Right lobe of liver (tissue), 6 donors: ENCODE data around the gene LYSMD3. TPM values are rescaled to one million over a fixed set of nuclear protein-coding genes. Genes with fewer than 3 reads are reported as not detected.

Experiments used
- ATAC-seq, 4 donors: fragments of 200-7000 bp; cut with Tn5 transposase; one replicate each; pipeline ENCODE4 v1.9.1; 2020; ENCODE audit warnings: mild to moderate bottlenecking in 4 of 4, moderate library complexity in 4 of 4
- DNase-seq, 3 donors: peaks; one replicate each; pipeline ENCODE4 v3.0.0-alpha.2; 2020
- H3K27ac ChIP-seq, 3 donors: fragments of 200-600 bp; one replicate each; pipeline ENCODE4 v1.8.0; 2022
- H3K27me3 ChIP-seq, 2 donors: fragments of 200-600 bp; one replicate each; pipeline ENCODE4 v1.8.0; 2022
- H3K36me3 ChIP-seq, 4 donors: fragments of 200-600 bp; sonication (generic) in 1 of 4; one replicate each; pipeline versions ENCODE4 v1.5.1 to v1.8.0; 2017 to 2022; ENCODE audit warnings: control low read depth in 1 of 4
- H3K4me1 ChIP-seq, 4 donors: fragments of 200-600 bp; sonication (generic) in 1 of 4; one replicate each; pipeline versions ENCODE4 v1.5.1 to v1.8.0; 2017 to 2022; ENCODE audit warnings: control low read depth in 1 of 4
- H3K4me3 ChIP-seq, 3 donors: fragments of 200-600 bp; one replicate each; pipeline ENCODE4 v1.8.0; 2022
- H3K9me3 ChIP-seq, 4 donors: fragments of 200-600 bp; sonication (generic) in 1 of 4; one replicate each; pipeline versions ENCODE4 v1.5.1 to v1.8.0; 2017 to 2022; ENCODE audit warnings: control low read depth in 1 of 4
- CTCF ChIP-seq, 4 donors: fragments of 200-600 bp in 3 of 4; fragments of 450-650 bp in 1 of 4; IDR thresholded peaks; one replicate each; pipeline versions ENCODE4 v1.5.1 to v1.8.0; 2016 to 2022; ENCODE audit warnings: antibody characterized with exemption in 4 of 4, mild to moderate bottlenecking in 2 of 4
- POLR2A ChIP-seq: fragments of 450-650 bp; IDR thresholded peaks from one replicate; pipeline ENCODE4 v1.6.1; 2017; ENCODE audit warnings: antibody characterized with exemption, mild to moderate bottlenecking
- WGBS: methylation state at CpG from one replicate; pipeline ENCODE4 v1.1.6; 2018; ENCODE audit warnings: low coverage, low lambda C conversion rate; ENCODE audit not compliant: insufficient coverage; ENCODE audit errors: missing lambda C conversion rate; 5-methylcytosine and 5-hydroxymethylcytosine counted together
- intact Hi-C, 2 donors: fragments of 100-400 bp; cut with DNase I; formaldehyde crosslinking; loops; one replicate each; pipeline versions ENCODE4 v1.11.2 to v1.14.1; 2022
- total RNA-seq, 6 experiments: library from RNA; depleted of rRNA in 2 of 6; stranded (reverse); fragments of >200 nt in 2 of 6; fragmentation: NEBNext Ultra II Directional in 3 of 6; extraction: Animal tissue kit (Norgen Biotek cat#: 25700) in 3 of 6; gene quantifications; one replicate each; pipeline versions ENCODE4 v1.1.0 to v1.2.4, GENCODE V29; 2016 to 2023
- donor health status: DM: no; HTN: yes; CAD: no.
- donor health status: DM: no; HTN: no; CAD: no.
- donor health status: DM: no; HTN: no; CAD: no.
- donor health status: DM: no; HTN: yes; CAD: no.
- donor health status: DM: no; HTN: yes; CAD: no.

LYSMD3 gene
- total RNA-seq, 6 experiments from 2014 or later, result 11.4 to 16.6 (median 13.3) TPM

DNA sequence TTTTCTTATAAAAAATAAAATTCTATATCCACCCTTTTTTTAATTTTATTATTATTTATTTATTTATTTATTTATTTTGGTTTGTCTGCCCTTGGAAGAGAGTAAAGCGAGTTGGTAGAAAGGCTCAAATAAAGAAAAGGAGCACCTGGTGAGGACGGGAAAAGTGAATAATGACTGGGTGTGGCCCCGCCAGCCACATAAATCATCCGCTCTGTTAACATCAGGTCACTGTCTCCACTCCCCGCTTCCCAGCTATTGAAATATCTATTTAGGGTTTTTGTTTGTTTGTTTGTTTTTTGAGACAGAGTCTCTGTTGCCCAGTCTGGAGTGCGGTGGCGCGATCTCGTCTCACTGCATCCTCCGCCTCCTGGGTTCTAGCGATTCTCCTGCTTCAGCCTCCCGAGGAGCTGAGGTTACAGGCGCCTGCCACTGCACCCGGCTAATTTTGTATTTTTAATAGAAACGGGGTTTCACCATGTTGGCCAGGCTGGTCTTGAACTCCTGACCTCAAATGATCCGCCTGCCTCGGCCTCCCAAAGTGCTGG is 53.9 kb downstream of the LYSMD3 start:
- H3K27ac ChIP-seq, result no peak overlapping the region
- intact Hi-C loops, result no loop called here
- H3K4me3 ChIP-seq, result peak overlapping the region in 2 of 3 donors; percentile 82 to 91
- no peaks in the 10 kb centered on the region for H3K36me3 ChIP-seq
- DNase-seq, result no peak
- 77% methylated on average over 17 of the region's 17 CpGs for whole genome bisulfite sequencing
- no peak for ATAC-seq
- TF ChIP-seq POLR2A (no peak), CTCF (IDR thresholded peaks at IDR 0.05) (no peak)
- no peaks in the 10 kb centered on the region for H3K27me3 ChIP-seq
- no peaks in the 10 kb centered on the region for H3K9me3 ChIP-seq
- peaks cover 0 to 15% (median 0%) of the 10 kb centered on the region in 4 donors for H3K4me1 ChIP-seq

GRCh38 chr5:90474235-90475107 is 54.9 kb downstream of the LYSMD3 start, which contains the start of the genes MBLAC2 and POLR3G:
TSS of gene MBLAC2 (minus strand) at chr5:90474771. CDS start at chr5:90474292, 479 bp downstream.
TSS of gene POLR3G (plus strand) at chr5:90474864. CDS start at chr5:90485568, 10,704 bp downstream.
- Histone ChIP-seq H3K27me3 (no peaks in the 10 kb centered on the region), H3K4me3 (peak within 1 kb of the TSS; percentile 82 to 91 (median 88)), H3K36me3 (no peaks in the 10 kb centered on the region), H3K4me1 (peaks cover 0 to 15% (median 0%) of the 10 kb centered on the region in 4 donors), H3K9me3 (no peaks in the 10 kb centered on the region), H3K27ac (peak within 1 kb of the TSS; percentile 69 to 89 (median 79))
- ATAC-seq (peak; percentile 92 to 95 (median 93)), DNase-seq (peak; percentile 95 to 97 (median 97))
- intact Hi-C loops, result no loop called here
- WGBS, result under 1% methylated on average over 20 of the region's 73 CpGs
- TF ChIP-seq POLR2A (peak; percentile 88), CTCF (IDR thresholded peaks at IDR 0.05) (peak; percentile 19 to 53 (median 32))

- intact Hi-C loops, result no loop called here
- DNase-seq, result peak in 2 of 3 donors; percentile 70 to 79
- 2% methylated on average over 13 of the region's 56 CpGs for WGBS
- peak overlapping the region; percentile 82 to 91 (median 88) for H3K4me3 ChIP-seq
- H3K27ac ChIP-seq, result peak overlapping the region; percentile 69 to 89 (median 79)
- H3K27me3 ChIP-seq, result no peaks in the 10 kb centered on the region
- peaks cover 0 to 15% (median 0%) of the 10 kb centered on the region in 4 donors for H3K4me1 ChIP-seq
- H3K9me3 ChIP-seq, result no peaks in the 10 kb centered on the region
- peak; percentile 44 to 64 (median 54) for ATAC-seq
- H3K36me3 ChIP-seq, result no peaks in the 10 kb centered on the region
- TF ChIP-seq POLR2A, result no peak
Measured at GRCh38 chr5:90473396-90474234, 55.8 kb downstream of the LYSMD3 start.

DNA sequence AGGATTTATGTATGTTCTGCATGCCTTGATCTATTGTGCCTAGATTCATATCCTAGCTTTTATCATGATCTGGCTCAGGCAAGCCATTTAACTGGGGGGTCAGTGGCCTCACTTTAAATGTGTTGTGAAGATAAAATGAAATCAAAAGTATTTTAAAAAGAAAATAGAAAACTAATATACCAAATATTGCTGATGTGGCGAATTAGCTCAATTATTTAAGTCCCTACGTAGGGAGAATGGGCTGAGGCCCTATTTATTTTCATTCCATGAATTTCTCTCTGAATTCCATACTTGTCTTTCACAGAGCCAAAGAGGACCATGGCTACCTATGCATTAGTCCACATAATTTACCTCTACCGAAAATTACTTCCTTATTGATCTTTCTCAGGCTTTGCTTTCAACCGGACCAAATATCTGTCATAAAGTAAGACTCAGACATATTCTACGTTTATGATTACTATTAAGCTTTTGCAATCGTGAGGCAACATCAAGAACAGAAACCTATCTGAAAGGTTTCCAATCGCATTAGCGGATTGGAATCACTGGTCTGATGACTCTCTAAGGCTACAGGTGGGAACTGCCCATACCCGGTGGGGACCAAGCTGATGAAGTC is 56.5 kb downstream of the LYSMD3 start:
- intact Hi-C loops, result no loop called here
- Histone ChIP-seq H3K4me3 (peak overlapping the region; percentile 82 to 91 (median 88)), H3K27ac (peak overlapping the region in 1 of 3 donors; percentile 89)

More for the DNA sequence above, 56.5 kb downstream of the LYSMD3 start:
- no peak for TF ChIP-seq CTCF (IDR thresholded peaks at IDR 0.05)
- no peak for TF ChIP-seq POLR2A
- Histone ChIP-seq H3K36me3 (no peaks in the 10 kb centered on the region), H3K4me1 (peaks cover 0 to 15% (median 0%) of the 10 kb centered on the region in 4 donors), H3K9me3 (no peaks in the 10 kb centered on the region), H3K27me3 (no peaks in the 10 kb centered on the region)
- WGBS, result 18% methylated on average over 7 of the region's 9 CpGs
- ATAC-seq (no peak), DNase-seq (no peak)

Other genes with a start within 250 kb of the LYSMD3 start
- 1 to 10 TPM; 4.2 to 8.0 (median 6.9) TPM for gene CETN3, start 119.8 kb downstream of the LYSMD3 start, total RNA-seq
- 1 to 10 TPM; 2.3 to 5.3 (median 3.9) TPM for gene MBLAC2, start 54.8 kb downstream of the LYSMD3 start, total RNA-seq
- 1 to 10 TPM; 1.2 to 7.7 (median 2.0) TPM for gene POLR3G, start 54.7 kb downstream of the LYSMD3 start, total RNA-seq
- 10 to 100 TPM in 2 of 6 experiments, 1 to 10 TPM in 4; 4.5 to 15.9 (median 7.4) TPM for gene ADGRV1, start 29.2 kb upstream of the LYSMD3 start, total RNA-seq